ENCODE results near the gene GORASP2.
"Not testable (repeated sequence)": the region's sequence is repeated elsewhere in the genome, so short reads cannot be mapped to it uniquely, and the experiment has no call there.

GORASP2 gene

DNA sequence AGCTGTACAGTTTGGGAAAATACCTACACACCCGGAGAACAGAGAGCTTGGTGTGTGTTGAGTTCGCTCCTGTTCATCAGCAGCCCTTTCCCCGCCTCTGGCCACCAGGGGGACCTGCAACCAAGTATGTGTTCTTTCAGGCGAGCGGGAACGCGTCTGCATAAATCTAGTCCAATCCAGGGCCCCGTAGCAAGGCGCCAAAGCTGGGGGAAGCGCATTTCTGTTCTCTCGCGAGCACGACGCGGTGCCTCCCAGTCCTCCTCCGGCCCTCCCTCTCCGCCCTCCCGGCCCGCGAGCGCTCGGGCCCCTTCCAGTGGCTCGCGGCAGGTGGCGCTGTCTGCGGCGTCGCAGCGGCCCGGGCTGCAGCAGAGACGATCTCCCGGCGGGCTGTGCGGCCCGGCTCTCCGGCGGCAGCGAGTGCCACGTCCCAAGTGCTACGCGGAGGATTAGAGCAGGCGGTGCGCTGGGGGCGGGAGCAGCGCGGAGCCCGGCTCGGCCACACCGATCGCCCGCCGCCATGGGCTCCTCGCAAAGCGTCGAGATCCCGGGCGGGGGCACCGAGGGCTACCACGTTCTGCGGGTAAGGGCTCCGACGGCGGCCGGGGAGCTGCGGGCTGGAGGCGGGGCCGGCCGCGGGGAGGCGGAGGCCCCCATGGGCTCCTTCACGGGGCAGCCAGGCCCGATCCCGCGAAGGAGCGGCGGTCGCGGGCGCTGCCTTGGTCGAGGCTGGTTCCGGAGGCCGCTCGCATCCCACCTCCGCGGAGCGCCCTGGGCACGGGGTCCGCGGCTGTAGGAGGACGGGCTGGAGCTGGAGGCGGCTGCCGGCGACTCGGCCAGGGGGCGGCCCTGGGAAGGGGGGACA is at the start of gene GORASP2:
Gene GORASP2 (plus strand): TSS at position 430 of the 862 bp plus-strand sequence. CDS start 88 bp downstream, at position 518.
- DNase-seq: peak; percentile 99

DNA sequence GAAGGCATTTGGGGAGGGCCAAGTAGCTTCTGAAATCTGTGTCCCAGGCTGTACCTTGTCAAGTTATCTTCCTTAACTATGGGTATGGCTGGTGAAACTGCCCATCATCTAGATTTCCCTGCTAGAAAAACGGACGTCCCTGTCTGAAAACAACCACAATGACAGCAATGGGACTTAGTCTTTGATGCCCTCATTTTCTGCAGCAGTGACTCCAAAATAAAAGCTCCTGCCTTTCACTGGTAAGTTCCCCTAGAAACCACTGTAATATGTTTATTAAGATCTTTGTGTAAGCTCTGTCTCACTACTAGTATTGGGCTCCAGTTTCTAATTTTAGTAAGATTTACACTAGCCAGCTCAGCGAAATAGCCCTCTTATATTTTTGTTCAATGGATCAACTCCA is 47.2 kb upstream of the GORASP2 start:
- no peak for DNase-seq

DNA sequence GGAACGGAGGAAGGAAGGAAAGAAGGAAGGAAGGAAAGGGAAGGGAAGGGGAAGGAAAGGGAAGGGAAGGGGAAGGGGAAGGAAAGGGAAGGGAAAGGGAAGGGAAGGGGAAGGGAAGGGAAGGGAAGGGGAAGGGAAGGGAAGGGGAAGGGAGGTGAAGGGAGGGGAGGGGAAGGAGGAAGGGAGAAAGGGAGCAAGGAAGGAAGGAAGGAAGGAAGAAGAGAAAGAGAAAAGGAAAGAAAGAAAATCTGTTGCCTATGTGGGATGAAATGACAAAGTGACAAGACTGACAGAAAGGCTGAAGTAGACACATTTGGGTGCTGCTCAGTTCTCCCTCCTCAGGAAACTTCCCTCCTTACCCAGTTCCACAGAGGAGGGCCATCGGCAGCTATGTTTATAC is 46.3 kb upstream of the GORASP2 start:
- no peak for DNase-seq

DNA sequence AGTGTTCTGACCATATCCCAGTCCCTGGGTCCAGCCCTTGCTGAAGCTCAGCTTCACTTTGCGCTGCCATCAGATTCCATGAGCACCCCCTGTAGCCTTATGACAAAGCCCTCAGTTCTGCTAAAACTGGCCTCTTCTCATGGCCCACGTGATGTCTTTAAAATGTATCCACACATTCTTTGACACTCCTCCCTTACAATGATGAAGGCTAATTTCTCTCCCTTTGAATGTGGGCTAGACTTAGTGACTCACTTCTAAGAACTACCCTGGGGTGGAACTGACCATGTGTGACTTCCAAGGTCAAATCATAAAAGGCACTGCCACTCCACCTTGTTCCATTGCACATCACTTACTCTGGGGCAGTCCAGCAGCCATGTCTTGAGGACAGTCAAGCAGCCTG is 45.4 kb upstream of the GORASP2 start:
- no peak for DNase-seq

DNA sequence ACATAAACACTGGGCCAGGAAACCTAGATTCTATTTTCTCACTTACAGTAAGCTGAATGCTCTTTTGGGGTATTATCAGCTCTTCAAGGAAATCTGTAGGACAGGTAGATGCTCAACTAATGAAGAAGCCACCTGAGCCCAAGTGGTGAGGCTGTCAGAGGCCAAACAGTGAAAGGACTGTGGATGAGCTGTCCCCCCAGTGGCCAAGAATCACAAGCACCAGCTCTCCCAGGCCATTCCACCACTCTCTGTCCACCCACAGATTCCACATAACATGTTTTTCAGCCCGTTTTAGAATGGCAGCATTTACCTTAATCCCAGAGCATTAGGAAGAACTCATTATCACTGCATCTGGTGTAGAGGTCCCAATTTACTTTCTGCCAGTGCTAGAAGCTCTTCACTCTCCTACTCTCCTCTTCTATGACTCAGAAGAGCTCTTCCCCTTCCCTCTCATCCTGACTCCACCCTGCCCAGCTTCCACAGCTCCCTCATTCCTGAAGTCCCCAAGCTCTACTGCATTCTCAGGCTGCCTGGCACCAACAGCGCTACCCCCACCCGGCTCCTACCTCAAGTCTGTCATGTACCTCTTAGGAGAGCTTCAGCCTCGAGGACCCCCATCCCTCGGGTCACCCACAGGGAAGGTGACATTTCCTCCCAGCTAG is 43.8 kb upstream of the GORASP2 start:
- no peak for DNase-seq

DNA sequence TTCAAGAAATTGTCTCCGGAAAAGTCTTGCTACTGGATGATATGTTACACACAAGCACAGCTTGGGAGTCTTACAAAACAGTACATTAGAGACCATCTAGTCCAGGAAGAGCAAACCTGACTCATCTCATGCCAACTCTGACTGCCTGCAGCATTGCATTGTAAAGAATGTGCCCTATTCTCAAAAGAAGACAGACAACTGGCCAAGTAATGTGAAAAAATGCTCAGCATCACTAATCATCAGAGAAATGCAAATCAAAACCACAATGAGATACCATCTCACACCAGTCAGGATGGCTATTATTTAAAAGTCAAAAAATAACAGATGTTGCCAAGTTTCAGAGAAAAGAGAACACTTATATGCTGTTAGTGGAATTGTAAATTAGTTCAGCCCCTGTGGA is 42.7 kb upstream of the GORASP2 start:
- DNase-seq: no peak

DNA sequence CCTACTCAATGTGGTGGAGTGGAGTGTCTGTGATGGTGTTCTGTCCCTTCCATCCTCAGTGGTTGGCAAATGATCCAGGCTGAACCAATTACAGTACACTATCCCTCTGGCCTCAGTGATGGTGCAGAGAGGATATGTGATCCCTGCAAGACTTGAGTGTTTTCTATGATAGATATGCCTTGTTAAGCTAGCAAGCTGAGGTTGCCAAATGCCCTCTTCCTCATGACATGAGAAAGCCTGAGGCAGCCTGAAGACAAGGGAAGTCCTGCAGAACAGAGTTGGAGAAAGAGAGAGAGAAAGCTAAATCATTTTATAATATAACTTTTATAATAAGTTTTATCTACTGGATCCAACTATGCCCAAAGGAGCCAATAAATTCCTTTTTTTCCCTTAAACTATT is 41.6 kb upstream of the GORASP2 start:
- no peak for DNase-seq

DNA sequence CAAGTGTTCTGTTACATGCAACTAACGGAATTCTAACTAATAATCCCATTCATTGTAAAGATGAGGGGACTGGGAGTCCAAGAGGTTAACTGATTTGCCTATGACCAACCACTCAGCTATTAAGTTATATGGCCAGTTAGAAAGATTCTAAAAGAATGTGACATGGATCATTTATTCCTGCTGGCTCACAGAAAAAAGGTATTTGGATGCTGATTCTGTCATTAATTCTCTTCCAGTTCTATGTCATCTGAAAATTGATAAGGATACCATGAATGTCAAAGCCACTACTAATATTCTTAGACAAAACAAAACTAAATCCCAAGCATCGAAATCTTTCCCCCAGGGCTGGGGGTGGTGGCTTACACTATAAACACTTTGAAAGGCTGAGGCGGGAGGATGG is 41.2 kb upstream of the GORASP2 start:
- DNase-seq: no peak

DNA sequence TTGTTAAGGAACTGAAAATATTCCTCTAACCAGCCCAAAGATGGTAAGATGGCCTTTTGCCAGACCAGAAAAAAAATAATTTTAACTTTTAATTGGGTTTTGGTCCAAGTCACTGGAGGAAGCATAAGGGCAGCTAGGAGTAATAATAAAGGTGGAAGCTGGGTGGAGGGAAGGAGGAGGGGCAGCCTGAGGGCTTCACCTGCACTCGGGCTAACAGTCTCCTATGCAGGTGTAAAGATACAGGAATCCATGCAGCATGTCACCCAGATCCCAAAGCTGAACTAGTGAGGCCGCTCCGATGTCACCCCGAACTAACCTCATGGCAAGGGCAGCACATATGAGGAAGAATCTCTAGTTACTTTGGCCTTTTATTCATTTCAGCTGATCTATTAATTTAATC is 37.2 kb upstream of the GORASP2 start:
- no peak for DNase-seq

DNA sequence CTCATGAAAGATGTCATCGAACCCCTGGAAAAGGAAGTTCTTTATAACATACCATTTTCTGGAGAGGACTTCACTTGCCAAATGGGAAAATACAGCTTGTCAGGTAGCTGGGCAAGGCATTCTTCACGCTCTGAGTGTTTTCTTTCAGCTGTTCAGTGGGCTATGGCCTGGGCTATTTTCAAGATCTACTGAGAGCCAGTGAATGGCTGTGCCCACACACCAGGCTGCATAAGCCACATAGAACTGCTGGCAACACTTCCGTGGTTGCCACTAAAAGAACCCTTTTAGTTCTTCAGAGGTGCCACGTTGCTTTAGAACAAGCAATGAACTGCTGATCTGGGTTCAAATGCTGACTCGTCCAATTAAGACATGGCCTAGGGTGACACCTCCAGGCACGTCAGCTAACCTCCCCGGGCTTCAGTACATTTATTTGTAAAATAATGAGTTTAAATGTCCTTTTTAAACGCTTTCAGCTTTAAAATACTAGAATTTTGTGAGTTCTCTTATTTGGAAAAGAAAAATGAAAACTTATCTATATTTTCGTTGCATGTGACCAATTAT is 36.6 kb upstream of the GORASP2 start:
- DNase-seq: no peak

DNA sequence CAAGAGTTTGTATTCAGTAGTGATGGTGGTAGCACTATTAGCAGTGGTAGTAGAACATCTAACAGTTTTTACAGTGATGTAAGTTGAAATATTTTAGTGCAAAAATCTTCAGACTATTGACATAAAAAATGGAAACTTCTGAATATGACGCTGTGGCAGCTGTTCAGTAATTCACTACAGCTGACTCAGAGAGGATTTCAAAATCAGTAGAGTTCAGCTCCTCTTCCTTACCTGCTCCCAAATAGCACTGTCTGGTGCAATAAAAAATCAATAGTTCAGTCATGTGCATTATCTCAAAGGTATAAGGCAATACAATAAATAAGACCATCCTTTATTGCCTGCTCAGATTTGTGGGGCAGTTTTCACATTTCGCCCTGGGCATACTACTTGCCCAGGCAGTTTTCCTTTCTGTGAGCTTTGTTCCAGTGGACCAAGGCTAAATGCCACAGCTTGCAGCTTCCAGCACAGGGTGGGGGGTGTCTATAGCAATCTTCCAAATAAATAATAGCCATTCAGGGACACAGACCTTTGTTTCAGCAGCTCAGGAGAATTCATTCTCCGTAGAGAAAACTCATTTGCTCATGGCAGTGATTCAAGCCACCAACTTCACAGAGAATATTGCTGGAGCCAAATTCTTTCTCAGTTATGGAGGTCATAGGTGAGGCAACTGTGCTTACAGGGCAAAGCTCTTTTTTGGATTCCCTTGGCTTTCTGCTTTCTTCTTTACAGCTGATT is 33.9 kb upstream of the GORASP2 start:
- no peak for DNase-seq

DNA sequence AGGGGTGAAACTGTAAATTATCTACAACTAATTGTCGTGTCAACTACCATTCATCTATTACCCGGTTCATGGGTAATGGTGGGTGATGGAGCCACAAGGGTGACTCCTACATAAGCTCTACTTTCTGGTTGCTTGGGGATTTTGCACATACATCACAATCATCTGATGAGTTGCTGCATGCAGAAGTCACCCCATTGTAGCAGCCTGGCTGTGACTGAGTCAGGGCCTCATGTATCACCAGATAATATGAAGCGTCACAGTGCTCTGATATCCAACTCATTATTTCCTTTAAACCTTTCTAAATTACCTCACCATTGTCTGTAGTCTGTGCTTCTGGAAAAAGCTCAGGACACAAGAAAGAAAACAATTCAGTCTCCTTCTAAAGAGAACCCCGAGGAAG is 32.4 kb upstream of the GORASP2 start:
- no peak for DNase-seq

DNA sequence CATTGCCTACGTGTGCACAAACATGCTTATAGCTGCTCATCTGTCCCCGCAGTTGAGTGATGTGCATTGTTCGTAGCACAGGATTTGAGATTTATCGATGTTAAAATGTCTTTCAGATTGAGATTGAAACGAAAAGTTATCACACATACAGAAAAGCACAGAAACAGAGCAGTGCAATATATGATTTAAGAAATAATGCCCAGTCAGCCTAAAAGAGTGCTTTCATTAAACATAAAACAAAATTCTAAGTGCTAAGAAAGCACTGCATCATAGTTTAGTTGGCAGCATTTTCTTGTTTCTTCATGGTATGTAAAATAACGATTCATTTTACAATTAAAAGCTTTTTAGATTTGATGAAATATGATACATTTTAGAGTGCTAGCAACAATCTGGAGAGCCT is 31.9 kb upstream of the GORASP2 start:
- DNase-seq: no peak

DNA sequence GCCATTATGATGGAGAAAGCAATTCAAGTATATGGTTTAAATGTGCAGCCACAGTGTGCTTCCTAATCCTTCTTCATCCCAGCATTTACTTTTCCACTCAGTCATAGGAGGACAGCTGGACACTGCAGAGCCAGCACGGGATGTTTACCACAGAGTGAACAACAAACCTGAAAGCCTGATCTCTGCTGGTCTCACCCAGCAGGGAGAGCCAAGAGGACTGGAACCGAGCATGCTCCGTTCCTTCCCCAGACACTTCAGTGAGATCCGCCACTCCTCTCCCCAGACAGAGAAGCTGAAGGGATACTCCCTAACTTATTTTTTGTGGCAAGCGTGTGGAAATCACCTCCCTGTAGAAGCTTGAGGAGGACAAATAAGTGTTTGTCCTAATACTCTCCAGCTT is 23.2 kb upstream of the GORASP2 start:
- DNase-seq: no peak

DNA sequence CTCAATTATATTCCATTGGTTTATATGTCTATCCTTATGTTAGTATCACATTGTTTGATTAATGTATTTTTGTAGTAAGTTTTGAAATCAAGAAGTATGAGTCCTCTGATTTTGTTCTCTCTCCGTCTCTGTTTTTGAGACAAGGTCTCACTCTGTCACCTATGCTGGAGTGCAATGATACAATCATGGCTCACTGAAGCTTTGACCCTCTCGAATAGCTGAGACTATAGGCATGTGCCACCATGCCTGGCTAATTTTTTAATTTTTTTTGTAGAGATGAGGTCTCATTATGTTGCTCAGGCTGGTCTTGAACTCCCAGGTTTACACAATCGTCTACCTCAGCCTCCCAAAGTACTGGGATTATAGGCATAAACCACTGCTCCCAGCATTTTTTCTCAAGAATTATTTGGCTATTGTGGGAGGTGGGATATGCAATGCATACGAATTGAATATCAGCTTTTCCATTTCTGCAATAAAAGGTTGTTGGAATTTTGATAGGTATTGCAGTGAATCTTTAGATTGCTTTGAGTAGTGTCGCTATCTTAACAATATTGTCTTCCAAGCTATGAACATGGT is 17.7 kb upstream of the GORASP2 start:
- DNase-seq: no peak

DNA sequence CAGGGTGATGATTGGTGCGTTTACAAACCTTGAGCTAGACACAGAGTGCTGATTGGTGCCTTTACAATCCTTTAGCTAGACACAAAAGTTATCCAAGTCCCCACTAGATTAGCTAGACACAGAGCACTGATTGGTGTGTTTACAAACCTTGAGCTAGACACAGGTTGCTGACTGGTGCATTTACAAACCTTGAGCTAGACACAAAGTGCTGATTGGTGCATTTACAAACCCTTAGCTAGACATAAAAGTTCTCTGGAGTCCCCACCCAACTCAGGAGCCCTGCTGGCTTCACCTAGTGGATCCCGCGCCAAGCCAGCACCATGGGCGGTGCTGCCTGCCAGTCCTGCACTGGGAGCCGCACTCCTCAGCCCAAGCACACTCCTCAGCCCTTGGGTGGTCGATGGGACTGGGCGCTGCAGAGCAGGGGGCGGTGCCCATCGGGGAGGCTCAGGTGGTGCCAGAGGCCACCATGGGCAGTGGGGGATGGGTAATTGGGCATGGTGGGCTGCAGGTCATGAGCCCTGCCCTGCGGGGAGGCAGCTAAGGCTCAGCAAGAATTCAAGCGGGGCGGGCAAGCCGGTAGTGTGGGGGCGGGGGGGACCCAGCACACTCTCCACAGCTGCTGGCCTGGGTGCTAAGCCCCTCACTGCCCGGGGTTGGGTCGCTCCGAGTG is 13.9 kb upstream of the GORASP2 start:
- DNase-seq: not testable (repeated sequence)

DNA sequence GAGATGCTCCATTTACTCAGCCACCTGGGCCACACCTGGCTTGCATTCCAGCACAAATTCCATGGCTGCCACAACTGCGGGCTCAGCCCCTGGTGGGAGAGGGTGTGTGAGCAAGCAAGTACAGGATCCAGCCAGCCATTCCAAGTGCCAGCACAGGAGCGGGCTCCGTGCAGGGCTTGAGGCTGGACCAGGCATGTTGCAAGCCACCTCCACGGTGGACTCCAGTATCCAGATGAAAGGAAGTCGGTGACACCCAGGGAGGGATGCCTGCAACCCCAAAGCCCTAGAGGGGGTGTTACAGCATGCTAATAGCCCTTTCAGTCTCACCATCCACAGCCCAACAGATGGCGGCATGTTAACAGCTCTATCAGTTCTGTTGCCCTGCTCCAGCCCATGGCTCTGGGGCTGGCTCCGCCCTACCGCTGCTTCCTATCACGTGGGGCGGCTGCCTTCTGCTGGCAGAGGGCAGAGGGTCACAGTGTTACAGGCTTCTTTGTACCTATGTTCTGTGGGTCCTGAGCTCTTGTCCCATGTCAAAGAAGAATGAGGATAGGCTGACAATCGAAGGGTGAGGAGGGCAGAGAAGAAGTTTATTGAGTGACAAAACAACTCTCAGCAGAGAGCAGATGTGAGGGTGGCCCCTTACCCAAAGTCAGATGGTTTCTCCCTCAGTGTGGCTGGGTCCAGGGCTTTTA is 11.7 kb upstream of the GORASP2 start:
- DNase-seq: no peak

DNA sequence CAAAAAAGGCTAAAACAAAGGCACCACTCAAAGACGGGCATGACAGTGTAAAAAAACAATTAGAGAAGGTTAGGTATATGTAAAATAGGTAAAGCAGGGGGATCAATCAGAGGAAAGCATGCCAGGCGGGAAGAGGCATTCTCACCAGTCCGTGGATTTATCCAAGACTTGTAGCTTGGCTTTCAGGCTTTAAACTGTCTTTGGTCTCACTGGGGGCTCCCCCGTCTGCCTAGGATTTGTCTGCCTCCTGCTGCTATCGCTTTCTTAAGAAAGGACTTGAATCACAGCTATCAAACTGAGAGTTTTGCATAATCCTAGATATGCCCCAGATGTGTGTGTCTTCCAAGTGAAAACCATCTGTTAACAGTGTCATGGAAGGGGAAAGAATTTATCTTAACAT is 11.1 kb upstream of the GORASP2 start:
- no peak for DNase-seq

DNA sequence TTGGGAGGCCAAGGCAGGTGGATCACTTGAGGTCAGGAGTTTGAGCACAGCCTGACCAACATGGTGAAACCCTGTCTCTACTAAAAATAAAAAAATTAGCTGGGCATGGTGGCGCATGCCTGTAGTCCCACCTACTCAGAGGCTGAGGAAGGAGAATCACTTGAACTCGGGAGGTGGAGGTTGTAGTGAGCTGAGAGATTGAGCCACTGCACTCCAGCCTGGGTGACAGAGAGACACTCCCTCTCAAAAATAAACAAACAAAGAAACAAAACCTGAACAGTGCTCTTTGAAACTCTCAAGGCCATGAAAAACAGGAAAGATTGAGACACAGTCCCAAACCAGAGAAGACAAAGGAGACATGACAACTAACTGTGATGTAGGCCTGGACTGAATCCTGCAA is 7.2 kb upstream of the GORASP2 start:
- DNase-seq: not testable (repeated sequence)

DNA sequence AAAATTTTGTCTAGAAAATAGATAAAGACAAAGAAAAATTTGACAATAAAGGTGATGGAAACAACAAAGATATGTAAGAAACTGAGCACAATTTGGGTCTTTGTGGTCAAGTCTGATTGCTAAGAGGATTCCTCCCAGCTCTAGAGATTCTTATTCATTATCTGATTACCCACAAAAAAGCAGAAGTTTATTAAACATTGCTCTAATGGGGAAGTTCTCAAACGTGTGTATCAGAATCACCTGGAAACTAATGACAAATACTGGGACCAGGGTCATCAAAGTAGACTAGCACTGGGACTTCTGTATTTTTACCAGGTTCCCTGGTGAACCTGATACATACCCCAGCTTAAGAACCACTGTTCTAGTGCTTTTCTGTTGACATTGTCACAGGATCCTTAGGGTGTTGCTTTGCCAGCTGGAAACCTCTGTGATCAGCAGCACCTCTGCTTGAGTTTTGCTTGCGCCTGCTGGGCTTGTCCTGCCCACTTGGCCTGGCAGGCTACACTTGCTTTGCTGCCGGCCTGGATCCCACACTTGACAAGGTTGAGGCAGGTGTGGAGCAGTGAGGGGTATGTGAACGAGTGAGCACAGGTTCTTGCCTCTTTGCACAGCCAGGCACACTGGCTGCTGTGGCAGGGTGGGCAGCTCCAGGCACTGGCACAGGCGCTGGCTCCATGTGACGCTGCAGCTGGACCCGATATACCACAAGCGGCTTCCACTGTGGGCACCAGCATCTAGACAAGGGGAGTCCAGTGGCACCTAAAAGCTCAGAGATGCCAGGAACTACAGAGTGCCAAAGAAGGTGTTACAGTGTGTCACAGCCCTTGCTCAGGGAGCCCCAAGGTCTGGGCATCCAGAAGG is 6.2 kb upstream of the GORASP2 start:
- no peak for DNase-seq

DNA sequence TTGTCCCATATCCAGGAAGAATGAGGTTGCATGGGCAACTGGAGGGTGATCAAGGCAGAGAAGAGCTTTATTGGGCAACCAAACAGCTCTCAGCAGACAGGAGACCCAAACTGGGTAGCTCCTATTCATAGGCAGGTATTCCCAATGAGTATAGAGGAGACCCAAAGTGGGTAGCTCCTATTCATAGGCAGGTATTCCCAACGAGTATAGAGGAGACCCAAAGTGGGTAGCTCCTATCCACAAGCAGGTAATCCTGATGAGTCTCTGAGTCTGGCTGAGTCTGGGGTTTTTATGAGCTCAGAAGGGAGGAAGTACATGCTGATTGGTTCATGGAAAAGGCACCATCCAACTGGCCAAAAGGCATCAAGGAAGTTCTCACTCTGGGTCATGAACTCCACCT is 5.3 kb upstream of the GORASP2 start:
- DNase-seq: no peak

All from CD4-positive, alpha-beta T cell treated with Interferon gamma for 1 hour (primary cell).